NCI-H1930 (cell line): ENCODE data around the gene TOR1A.
"Not testable (repeated sequence)": the region's sequence is repeated elsewhere in the genome, so short reads cannot be mapped to it uniquely, and the experiment has no call there.

Source experiments
- DNase-seq, 2 experiments: peaks; one replicate each; lab custom pipeline; 2025; lab: John Stamatoyannopoulos, UW

TOR1A gene

GRCh38 chr9:129781131-129781530 lies 42.8 kb downstream of the TOR1A start:
- DNase-seq, result no peak

- no peak for DNase-seq
Observed at GRCh38 chr9:129779560-129780190, 44.3 kb downstream of the TOR1A start.

- DNase-seq, result no peak
Observed at GRCh38 chr9:129778469-129778868, 45.5 kb downstream of the TOR1A start.

GRCh38 chr9:129777769-129778130 lies 46.2 kb downstream of the TOR1A start:
- DNase-seq, result no peak

GRCh38 chr9:129776938-129777768 lies 46.8 kb downstream of the TOR1A start:
- no peak for DNase-seq

- DNase-seq, result no peak
Observed at GRCh38 chr9:129776566-129776937, 47.4 kb downstream of the TOR1A start.

- not testable (repeated sequence) for DNase-seq
Observed at GRCh38 chr9:129776096-129776495, 47.8 kb downstream of the TOR1A start.

- DNase-seq, result no peak
Observed at GRCh38 chr9:129775448-129775798, 48.5 kb downstream of the TOR1A start.

- no peak for DNase-seq
Observed at GRCh38 chr9:129774791-129775447, 49.0 kb downstream of the TOR1A start.

- DNase-seq, result no peak
Observed at GRCh38 chr9:129773262-129774048, 50.5 kb downstream of the TOR1A start.

- DNase-seq, result no peak
Observed at GRCh38 chr9:129770741-129771140, 53.2 kb downstream of the TOR1A start.

GRCh38 chr9:129769669-129770068 lies 54.3 kb downstream of the TOR1A start:
- no peak for DNase-seq

GRCh38 chr9:129768486-129768885 lies 55.5 kb downstream of the TOR1A start:
- DNase-seq, result no peak

GRCh38 chr9:129765764-129766317 lies 58.1 kb downstream of the TOR1A start:
- no peak for DNase-seq

GRCh38 chr9:129762985-129763926 lies 60.7 kb downstream of the TOR1A start:
- DNase-seq, result no peak
